ENCODE data around the gene PLEKHG5.

- TF ChIP-seq, protein P1, sequence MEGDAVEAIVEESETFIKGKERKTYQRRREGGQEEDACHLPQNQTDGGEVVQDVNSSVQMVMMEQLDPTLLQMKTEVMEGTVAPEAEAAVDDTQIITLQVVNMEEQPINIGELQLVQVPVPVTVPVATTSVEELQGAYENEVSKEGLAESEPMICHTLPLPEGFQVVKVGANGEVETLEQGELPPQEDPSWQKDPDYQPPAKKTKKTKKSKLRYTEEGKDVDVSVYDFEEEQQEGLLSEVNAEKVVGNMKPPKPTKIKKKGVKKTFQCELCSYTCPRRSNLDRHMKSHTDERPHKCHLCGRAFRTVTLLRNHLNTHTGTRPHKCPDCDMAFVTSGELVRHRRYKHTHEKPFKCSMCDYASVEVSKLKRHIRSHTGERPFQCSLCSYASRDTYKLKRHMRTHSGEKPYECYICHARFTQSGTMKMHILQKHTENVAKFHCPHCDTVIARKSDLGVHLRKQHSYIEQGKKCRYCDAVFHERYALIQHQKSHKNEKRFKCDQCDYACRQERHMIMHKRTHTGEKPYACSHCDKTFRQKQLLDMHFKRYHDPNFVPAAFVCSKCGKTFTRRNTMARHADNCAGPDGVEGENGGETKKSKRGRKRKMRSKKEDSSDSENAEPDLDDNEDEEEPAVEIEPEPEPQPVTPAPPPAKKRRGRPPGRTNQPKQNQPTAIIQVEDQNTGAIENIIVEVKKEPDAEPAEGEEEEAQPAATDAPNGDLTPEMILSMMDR (IDR thresholded peaks at IDR 0.05), result no peak
- TF ChIP-seq POLR2A (IDR thresholded peaks at IDR 0.05), result no peak
Measured at GRCh38 chr1:6496890-6497214, 5.4 kb upstream of the PLEKHG5 start.

Measured in heart left ventricle (tissue), 13 donors.